Lung (tissue), 12 donors: ENCODE results near the gene MAGI2. TPM values are rescaled to one million over a fixed set of nuclear protein-coding genes. Genes with fewer than 3 reads are reported as not detected.

ENCODE experiments used
- ATAC-seq: fragments of 200-7000 bp; cut with Tn5 transposase; one replicate; pipeline ENCODE4 v1.9.1; 2020; ENCODE audit warnings: moderate number of reproducible peaks; ENCODE audit not compliant: insufficient read depth, low FRiP score
- DNase-seq, 3 donors: peaks; one replicate each; pipeline ENCODE4 v3.0.0-alpha.2; 2013 to 2017
- H3K27ac ChIP-seq, 2 donors: one replicate each; pipeline ENCODE4 v1.5.1; 2013; ENCODE audit warnings: mild to moderate bottlenecking in 2 of 2, moderate library complexity in 2 of 2, control low read depth in 1 of 2, inconsistent platforms in 1 of 2, low read depth in 1 of 2, low read length in 1 of 2
- H3K27me3 ChIP-seq, 3 donors: one replicate each; pipeline ENCODE4 v1.5.1; 2013; ENCODE audit warnings: low read length in 2 of 3; ENCODE audit not compliant: control insufficient read depth in 3 of 3, insufficient read depth in 3 of 3
- H3K36me3 ChIP-seq, 4 donors: one replicate each; pipeline ENCODE4 v1.5.1; 2013; ENCODE audit warnings: low read length in 4 of 4, mild to moderate bottlenecking in 1 of 4, moderate library complexity in 1 of 4; ENCODE audit not compliant: control insufficient read depth in 4 of 4, insufficient read depth in 4 of 4
- H3K4me1 ChIP-seq, 5 donors: one replicate each; pipeline ENCODE4 v1.5.1; 2013; ENCODE audit warnings: low read length in 5 of 5, mild to moderate bottlenecking in 2 of 5, moderate library complexity in 1 of 5; ENCODE audit not compliant: control insufficient read depth in 5 of 5, insufficient read depth in 5 of 5
- H3K4me3 ChIP-seq: one replicate; pipeline ENCODE4 v1.5.1; 2013; ENCODE audit warnings: mild to moderate bottlenecking, control low read depth, moderate library complexity
- H3K9ac ChIP-seq, 2 donors: one replicate each; pipeline ENCODE4 v1.5.1; 2013; ENCODE audit warnings: low read length in 2 of 2, control low read depth in 1 of 2; ENCODE audit not compliant: insufficient read depth in 1 of 2
- H3K9me3 ChIP-seq, 4 donors: one replicate each; pipeline ENCODE4 v1.5.1; 2013; ENCODE audit warnings: low read length in 3 of 4, mild to moderate bottlenecking in 1 of 4, moderate library complexity in 1 of 4; ENCODE audit not compliant: control insufficient read depth in 4 of 4, insufficient read depth in 3 of 4
- CTCF ChIP-seq: IDR thresholded peaks from 2 replicates; pipeline ENCODE4 v1.5.1; 2012; ENCODE audit warnings: mild to moderate bottlenecking; ENCODE audit errors: control extremely low read depth, extremely low read depth
- WGBS, 2 donors: extraction: QIAGEN DNeasy Blood & Tissue Kit; methylation state at CpG; one replicate each; pipeline ENCODE4 v1.1.7; 2013; 5-methylcytosine and 5-hydroxymethylcytosine counted together
- polyA plus RNA-seq, 2 donors: library from polyadenylated mRNA; stranded (reverse); fragments of 200-250 nt; gene quantifications; one replicate each; pipeline ENCODE4 v1.2.1, GENCODE V29; 2013
- total RNA-seq, 2 donors: library from RNA; depleted of rRNA in 1 of 2; stranded (reverse); fragments of >200 nt in 1 of 2; gene quantifications; one replicate each; pipeline ENCODE4 v1.2.1, GENCODE V29; 2014 to 2021
- donor health status: control.
- donor health status: control.
- donor health status: Bipolar disorder and iron deficiency.
- donor health status: healthy.
- donor health status: DM: yes; HTN: yes; CAD: no.

MAGI2 gene
- total and polyA plus RNA-seq, 4 donors, result 0.94 to 18.0 (median 5.3) TPM

DNA sequence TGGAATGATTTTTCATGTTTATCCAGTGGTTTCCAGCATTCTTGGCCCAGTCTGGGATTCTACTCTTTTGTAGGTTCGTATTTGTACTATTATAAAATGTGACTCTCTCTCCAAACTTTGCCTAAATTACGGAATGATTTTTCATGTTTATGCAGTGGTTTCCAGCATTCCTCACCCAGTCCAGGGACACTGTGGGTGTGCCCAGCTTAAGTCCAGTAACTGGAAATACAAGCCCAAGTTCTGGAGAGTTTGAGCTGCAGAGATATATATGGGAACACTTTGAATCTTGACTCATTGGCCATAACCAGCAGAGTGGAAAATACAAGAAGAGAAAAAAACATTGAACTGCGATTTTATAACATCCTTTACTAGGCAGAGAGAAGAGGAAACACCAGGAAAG, 5.9 kb upstream of the MAGI2 start:
- WGBS, 2 donors, result 74 to 75% methylated on average over 3 of the region's 3 CpGs
- H3K27ac ChIP-seq, result no peak overlapping the region
- H3K9me3 ChIP-seq, result no peaks in the 10 kb centered on the region
- no peak for ATAC-seq
- peaks cover 0 to 9% (median 6%) of the 10 kb centered on the region in 5 donors for H3K4me1 ChIP-seq
- DNase-seq, result no peak
- H3K9ac ChIP-seq, result no peak overlapping the region
- H3K36me3 ChIP-seq, result peaks cover 0 to 10% (median 1%) of the 10 kb centered on the region in 4 donors
- H3K27me3 ChIP-seq, result no peaks in the 10 kb centered on the region
- no peak overlapping the region for H3K4me3 ChIP-seq
- TF ChIP-seq CTCF, result no peak

- no peaks in the 10 kb centered on the region for H3K9me3 ChIP-seq
- no peak for ATAC-seq
- TF ChIP-seq CTCF, result no peak
- peaks cover 0 to 10% (median 3%) of the 10 kb centered on the region in 4 donors for H3K36me3 ChIP-seq
- no peak for DNase-seq
- no peak overlapping the region for H3K9ac ChIP-seq
- H3K4me3 ChIP-seq, result no peak overlapping the region
- peaks cover 0 to 9% (median 6%) of the 10 kb centered on the region in 5 donors for H3K4me1 ChIP-seq
- H3K27ac ChIP-seq, result no peak overlapping the region
- H3K27me3 ChIP-seq, result no peaks in the 10 kb centered on the region
Observed at GRCh38 chr7:79458796-79459195, 5.3 kb upstream of the MAGI2 start.

DNA sequence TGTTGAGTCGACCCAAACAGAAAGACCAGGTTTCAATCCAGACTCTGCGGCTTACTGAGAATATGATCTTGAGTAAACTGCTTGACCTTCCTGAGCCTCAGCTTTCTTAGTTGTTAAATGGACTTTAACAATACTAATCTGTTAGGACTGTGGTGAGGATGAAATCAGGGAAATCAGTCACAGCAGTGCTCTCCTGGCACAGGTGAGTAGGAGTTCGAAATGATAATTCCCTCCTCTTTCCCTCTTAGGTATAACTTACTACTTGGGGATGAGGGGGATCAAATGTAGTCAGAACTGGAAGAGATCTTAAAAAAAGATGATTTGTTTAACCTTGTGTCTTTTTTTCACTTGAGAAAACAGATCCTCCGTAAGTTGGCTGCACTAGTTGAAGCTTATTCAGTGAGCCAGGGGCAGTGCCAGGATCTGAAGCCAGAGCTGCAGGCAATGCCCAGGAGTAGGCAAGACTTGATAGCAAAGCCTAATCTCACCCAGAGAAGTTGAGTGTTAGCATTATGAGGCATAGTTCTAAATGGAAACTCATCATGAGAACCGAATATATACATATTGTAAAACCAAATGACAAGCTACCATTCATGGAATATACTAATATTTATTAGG, 1.8 kb upstream of the MAGI2 start:
- H3K4me3 ChIP-seq, result no peak overlapping the region

More for the DNA sequence above, 1.8 kb upstream of the MAGI2 start:
- H3K36me3 ChIP-seq, result peaks cover 0 to 10% (median 2%) of the 10 kb centered on the region in 4 donors
- WGBS, 2 donors, result 81 to 87% methylated on average over 5 of the region's 5 CpGs
- TF ChIP-seq CTCF, result no peak
- H3K4me1 ChIP-seq, result peaks cover 3 to 17% (median 6%) of the 10 kb centered on the region in 5 donors
- H3K27ac ChIP-seq, result no peak overlapping the region
- no peaks in the 10 kb centered on the region for H3K27me3 ChIP-seq
- DNase-seq (peak in 2 of 3 donors; percentile 4 to 11), ATAC-seq (no peak)
- no peaks in the 10 kb centered on the region for H3K9me3 ChIP-seq
- H3K9ac ChIP-seq, result peak overlapping the region in 1 of 2 donors; percentile 92
